Activated CD8-positive, alpha-beta T cell treated with anti-CD3 and anti-CD28 coated beads for 36 hours (primary cell): ENCODE results near the gene SEPTIN5. TPM values are rescaled to one million over a fixed set of nuclear protein-coding genes. Genes with fewer than 3 reads are reported as not detected.
"Not testable (repeated sequence)": the region's sequence is repeated elsewhere in the genome, so short reads cannot be mapped to it uniquely, and the experiment has no call there.

Experiments
- ATAC-seq: fragments of 200-7000 bp; cut with Tn5 transposase; one replicate; pipeline ENCODE4 v1.10.0; 2021; ENCODE audit warnings: mild to moderate bottlenecking, moderate library complexity
- CTCF ChIA-PET: fragments of 350-600 bp; sonication (Branson Sonifier 250); formaldehyde crosslinking; loops from one replicate; lab custom pipeline; 2021; ENCODE audit warnings: antibody characterized with exemption; lab: Charles Lee
- POLR2A ChIA-PET: fragments of 350-600 bp; sonication (Branson Sonifier 250); formaldehyde crosslinking; loops from one replicate; lab custom pipeline; 2021; ENCODE audit warnings: antibody characterized with exemption; lab: Charles Lee
- DNase-seq: peaks from one replicate; pipeline ENCODE4 v3.0.0-alpha.2; 2020
- H3K27ac Mint-ChIP-seq: one replicate; pipeline ENCODE4 v1.8.0; 2021; ENCODE audit warnings: mild to moderate bottlenecking, mixed read lengths
- H3K27me3 Mint-ChIP-seq: one replicate; pipeline ENCODE4 v1.8.0; 2021; ENCODE audit warnings: mixed read lengths
- H3K36me3 Mint-ChIP-seq: one replicate; pipeline ENCODE4 v1.8.0; 2021; ENCODE audit warnings: low read depth, mixed read lengths
- H3K4me1 Mint-ChIP-seq: one replicate; pipeline ENCODE4 v1.8.0; 2021; ENCODE audit warnings: low read depth, mixed read lengths
- H3K4me3 Mint-ChIP-seq: one replicate; pipeline ENCODE4 v1.8.0; 2021; ENCODE audit warnings: mild to moderate bottlenecking, moderate library complexity, mixed read lengths
- H3K9me3 Mint-ChIP-seq: one replicate; pipeline ENCODE4 v1.8.0; 2021; ENCODE audit warnings: mixed read lengths
- CTCF ChIP-seq: fragments of 200-600 bp; IDR thresholded peaks from one replicate; pipeline ENCODE4 v1.8.0; 2022; ENCODE audit warnings: antibody characterized with exemption, mild to moderate bottlenecking
- intact Hi-C: fragments of 100-400 bp; cut with micrococcal nuclease; formaldehyde crosslinking; loops from one replicate; pipeline ENCODE4 v1.10.0; 2022
- total RNA-seq, 2 experiments: library from RNA; stranded (reverse); gene quantifications; one replicate each; pipeline ENCODE4 v1.2.3, GENCODE V29; 2021

The SEPTIN5 gene
- total RNA-seq, 2 experiments from 2014 or later: 1.3 to 1.5 TPM

DNA sequence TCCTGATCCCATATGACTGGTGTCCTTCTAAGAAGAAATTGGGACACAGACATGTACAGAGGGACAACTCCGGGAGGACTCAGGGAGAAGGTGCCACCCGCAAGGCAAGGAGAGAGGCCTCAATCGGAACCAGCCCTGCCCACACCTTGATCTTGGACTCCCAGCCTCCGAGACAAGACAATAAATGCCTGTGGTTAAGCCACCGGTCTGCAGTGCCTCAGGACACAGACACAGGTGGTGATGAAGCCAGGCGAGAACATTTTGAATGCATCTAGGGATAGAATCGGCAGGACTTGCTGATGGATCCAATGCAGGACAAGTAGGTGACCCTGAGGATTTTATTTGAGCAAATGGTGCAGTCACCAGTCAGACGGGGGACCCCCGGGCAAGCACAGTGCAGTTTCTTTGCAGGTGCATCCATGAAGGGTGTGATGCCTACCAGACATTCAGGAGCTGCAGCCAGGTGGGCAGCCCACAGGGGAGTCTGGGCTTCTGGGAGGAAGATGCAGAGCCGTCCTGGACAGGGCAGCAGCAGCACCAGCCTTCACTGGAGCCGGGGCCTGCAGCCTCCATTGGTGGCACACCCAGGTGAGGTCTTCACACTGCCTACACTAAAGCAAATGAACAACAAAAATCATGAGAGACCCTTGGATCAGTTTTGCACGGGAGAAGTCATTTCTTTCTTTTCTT, 20.2 kb upstream of the SEPTIN5 start:
- no peak for DNase-seq
- Mint-ChIP-seq H3K4me3 (no peak overlapping the region), H3K4me1 (no peaks in the 10 kb centered on the region), H3K36me3 (no peaks in the 10 kb centered on the region), H3K9me3 (no peaks in the 10 kb centered on the region), H3K27ac (no peak overlapping the region), H3K27me3 (peaks cover 4% of the 10 kb centered on the region)
- TF ChIP-seq CTCF: no peak
- CTCF ChIA-PET: no interaction called here
- intact Hi-C loops: no loop called here
- ATAC-seq: no peak
- POLR2A ChIA-PET: no interaction called here

- H3K4me3 Mint-ChIP-seq: no peak overlapping the region
- ATAC-seq: no peak
- CTCF ChIA-PET: no interaction called here
- H3K27me3 Mint-ChIP-seq: peaks cover 4% of the 10 kb centered on the region
- intact Hi-C loops: no loop called here
- H3K36me3 Mint-ChIP-seq: no peaks in the 10 kb centered on the region
- no peaks in the 10 kb centered on the region for H3K4me1 Mint-ChIP-seq
- DNase-seq: no peak
- POLR2A ChIA-PET: no interaction called here
- no peaks in the 10 kb centered on the region for H3K9me3 Mint-ChIP-seq
- H3K27ac Mint-ChIP-seq: no peak overlapping the region
- TF ChIP-seq CTCF: no peak
Observed at GRCh38 chr22:19694696-19695095, 19.6 kb upstream of the SEPTIN5 start.

- intact Hi-C loops: no loop called here
- Mint-ChIP-seq H3K27ac (no peak overlapping the region), H3K4me3 (no peak overlapping the region), H3K36me3 (no peaks in the 10 kb centered on the region), H3K27me3 (peaks cover 1% of the 10 kb centered on the region), H3K4me1 (no peaks in the 10 kb centered on the region), H3K9me3 (no peaks in the 10 kb centered on the region)
- no peak for TF ChIP-seq CTCF
- ChIA-PET CTCF (interaction anchor here (0.9 kb wide), 1 partner anchor 12 kb away, joined by 3 read pairs; no protein-coding TSS in a partner anchor), POLR2A (no interaction called here)
- no peak for DNase-seq
- no peak for ATAC-seq
Observed at GRCh38 chr22:19696504-19697276, 17.6 kb upstream of the SEPTIN5 start.

GRCh38 chr22:19697871-19698270, 16.4 kb upstream of the SEPTIN5 start:
- DNase-seq, H3K9me3 Mint-ChIP-seq, POLR2A ChIA-PET, intact Hi-C loops, H3K4me1 Mint-ChIP-seq, ATAC-seq, H3K36me3 Mint-ChIP-seq, H3K27me3 Mint-ChIP-seq, H3K27ac Mint-ChIP-seq, H3K4me3 Mint-ChIP-seq: not testable (repeated sequence)
- CTCF ChIA-PET: interaction anchor here (1.2 kb wide), 1 partner anchor 33 kb away, joined by 4 read pairs; no protein-coding TSS in a partner anchor

- CTCF ChIA-PET: interaction anchor here (1.2 kb wide), 1 partner anchor 29 kb away, joined by 4 read pairs; no protein-coding TSS in a partner anchor
- H3K36me3 Mint-ChIP-seq: no peaks in the 10 kb centered on the region
- H3K27me3 Mint-ChIP-seq: peaks cover 1% of the 10 kb centered on the region
- no peak overlapping the region for H3K27ac Mint-ChIP-seq
- H3K9me3 Mint-ChIP-seq: no peaks in the 10 kb centered on the region
- no peak overlapping the region for H3K4me3 Mint-ChIP-seq
- ATAC-seq (no peak), DNase-seq (no peak)
- no peak for TF ChIP-seq CTCF
- POLR2A ChIA-PET: no interaction called here
- intact Hi-C loops: no loop called here
- no peaks in the 10 kb centered on the region for H3K4me1 Mint-ChIP-seq
Observed at GRCh38 chr22:19700790-19701419, 13.4 kb upstream of the SEPTIN5 start.
